Adipocyte (in vitro differentiated cells): ENCODE results near the gene VPS26A.
A peak's percentile ranks its signal among the peaks of the same experiment; 100 is the strongest.
"Not testable (repeated sequence)": the region's sequence is repeated elsewhere in the genome, so short reads cannot be mapped to it uniquely, and the experiment has no call there.

ENCODE experiments used
- DNase-seq: peaks from one replicate; pipeline ENCODE4 v3.0.0-alpha.2; 2015; ENCODE audit warnings: low read depth
- H3K27me3 ChIP-seq: replicated peaks from 2 replicates; pipeline ENCODE4 v1.7.0; 2013; ENCODE audit warnings: mild to moderate bottlenecking, low read length, moderate library complexity; ENCODE audit not compliant: control insufficient read depth, insufficient read depth
- H3K36me3 ChIP-seq: 2 replicates; pipeline ENCODE4 v1.7.0; 2013; ENCODE audit warnings: low read length, mild to moderate bottlenecking, moderate library complexity; ENCODE audit not compliant: control insufficient read depth, insufficient read depth, severe bottlenecking
- H3K4me1 ChIP-seq: 2 replicates; pipeline ENCODE4 v1.7.0; 2013; ENCODE audit warnings: mild to moderate bottlenecking, low read length, moderate library complexity; ENCODE audit not compliant: control insufficient read depth, insufficient read depth
- H3K4me3 ChIP-seq: 2 replicates; pipeline ENCODE4 v1.7.0; 2013; ENCODE audit warnings: mild to moderate bottlenecking, low read length, moderate library complexity
- H3K9ac ChIP-seq: 2 replicates; pipeline ENCODE4 v1.7.0; 2013; ENCODE audit warnings: mild to moderate bottlenecking, low read length, moderate library complexity
- H3K9me3 ChIP-seq: 2 replicates; pipeline ENCODE4 v1.7.0; 2013; ENCODE audit warnings: mild to moderate bottlenecking, low read length, moderate library complexity; ENCODE audit not compliant: control insufficient read depth

The VPS26A gene

GRCh38 chr10:69104994-69105790 is 18.8 kb upstream of the VPS26A start:
- no peak overlapping the region for H3K9ac ChIP-seq
- H3K9me3 ChIP-seq, result peaks cover 4% of the 10 kb centered on the region
- H3K36me3 ChIP-seq, result no peaks in the 10 kb centered on the region
- DNase-seq, result no peak
- peaks cover 4% of the 10 kb centered on the region for H3K4me1 ChIP-seq
- no peak overlapping the region for H3K4me3 ChIP-seq
- no peaks in the 10 kb centered on the region for H3K27me3 ChIP-seq

- Histone ChIP-seq H3K27me3 (no peaks in the 10 kb centered on the region), H3K9ac (no peak overlapping the region), H3K4me3 (no peak overlapping the region), H3K36me3 (no peaks in the 10 kb centered on the region), H3K4me1 (peaks cover 7% of the 10 kb centered on the region), H3K9me3 (peaks cover 4% of the 10 kb centered on the region)
- DNase-seq, result no peak
Measured at GRCh38 chr10:69107176-69107490, 16.8 kb upstream of the VPS26A start.

GRCh38 chr10:69107699-69108098 is 16.3 kb upstream of the VPS26A start:
- no peak overlapping the region for H3K4me3 ChIP-seq
- H3K27me3 ChIP-seq, result no peaks in the 10 kb centered on the region
- no peak overlapping the region for H3K9ac ChIP-seq
- H3K9me3 ChIP-seq, result peaks cover 4% of the 10 kb centered on the region
- no peaks in the 10 kb centered on the region for H3K36me3 ChIP-seq
- H3K4me1 ChIP-seq, result peaks cover 7% of the 10 kb centered on the region
- no peak for DNase-seq

- no peak for DNase-seq
Measured at GRCh38 chr10:69119896-69120295, 4.1 kb upstream of the VPS26A start.

GRCh38 chr10:69123306-69123746 is 652 bp upstream of the VPS26A start:
- peak; percentile 87 for DNase-seq

More at GRCh38 chr10:69119896-69120295, 4.1 kb upstream of the VPS26A start:
- Histone ChIP-seq H3K9me3 (no peaks in the 10 kb centered on the region), H3K36me3 (no peaks in the 10 kb centered on the region), H3K27me3 (no peaks in the 10 kb centered on the region), H3K4me1 (peaks cover 8% of the 10 kb centered on the region), H3K4me3 (no peak overlapping the region), H3K9ac (no peak overlapping the region)

GRCh38 chr10:69124563-69125268 is 738 bp downstream of the VPS26A start:
- Histone ChIP-seq H3K27me3 (no peaks in the 10 kb centered on the region), H3K4me1 (peaks cover 31% of the 10 kb centered on the region), H3K4me3 (peak overlapping the region; percentile 98), H3K9ac (peak overlapping the region; percentile 97), H3K36me3 (no peaks in the 10 kb centered on the region), H3K9me3 (no peaks in the 10 kb centered on the region)
- DNase-seq, result peak; percentile 83

More at GRCh38 chr10:69123306-69123746, 652 bp upstream of the VPS26A start:
- no peaks in the 10 kb centered on the region for H3K36me3 ChIP-seq
- H3K27me3 ChIP-seq, result no peaks in the 10 kb centered on the region
- peak overlapping the region; percentile 97 for H3K9ac ChIP-seq
- no peaks in the 10 kb centered on the region for H3K9me3 ChIP-seq
- peaks cover 25% of the 10 kb centered on the region for H3K4me1 ChIP-seq
- peak overlapping the region; percentile 96 for H3K4me3 ChIP-seq

- peak overlapping the region; percentile 98 for H3K4me3 ChIP-seq
- peak; percentile 8 for DNase-seq
Measured at GRCh38 chr10:69125554-69125953, 1.6 kb downstream of the VPS26A start.

GRCh38 chr10:69130251-69130650 is 6.3 kb downstream of the VPS26A start:
- peak; percentile 15 for DNase-seq
- no peaks in the 10 kb centered on the region for H3K9me3 ChIP-seq
- H3K36me3 ChIP-seq, result peaks cover 21% of the 10 kb centered on the region
- peaks cover 31% of the 10 kb centered on the region for H3K4me1 ChIP-seq
- no peak overlapping the region for H3K9ac ChIP-seq
- no peaks in the 10 kb centered on the region for H3K27me3 ChIP-seq
- no peak overlapping the region for H3K4me3 ChIP-seq

More at GRCh38 chr10:69125554-69125953, 1.6 kb downstream of the VPS26A start:
- no peaks in the 10 kb centered on the region for H3K9me3 ChIP-seq
- H3K4me1 ChIP-seq, result peaks cover 39% of the 10 kb centered on the region
- H3K9ac ChIP-seq, result peak overlapping the region; percentile 97
- H3K27me3 ChIP-seq, result no peaks in the 10 kb centered on the region
- H3K36me3 ChIP-seq, result no peaks in the 10 kb centered on the region

GRCh38 chr10:69139961-69140360 is 16.0 kb downstream of the VPS26A start:
- no peak for DNase-seq
- peaks cover 9% of the 10 kb centered on the region for H3K4me1 ChIP-seq
- H3K36me3 ChIP-seq, result peaks cover 30% of the 10 kb centered on the region
- H3K27me3 ChIP-seq, result no peaks in the 10 kb centered on the region
- H3K4me3 ChIP-seq, result no peak overlapping the region
- no peak overlapping the region for H3K9ac ChIP-seq
- H3K9me3 ChIP-seq, result no peaks in the 10 kb centered on the region

- no peak for DNase-seq
- Histone ChIP-seq H3K9ac (no peak overlapping the region), H3K4me1 (peaks cover 9% of the 10 kb centered on the region), H3K36me3 (peaks cover 17% of the 10 kb centered on the region), H3K4me3 (no peak overlapping the region), H3K9me3 (no peaks in the 10 kb centered on the region), H3K27me3 (no peaks in the 10 kb centered on the region)
Measured at GRCh38 chr10:69141304-69141703, 17.3 kb downstream of the VPS26A start.

GRCh38 chr10:69142074-69142473 is 18.1 kb downstream of the VPS26A start:
- not testable (repeated sequence) for H3K9me3 ChIP-seq, H3K27me3 ChIP-seq, DNase-seq, H3K4me3 ChIP-seq, H3K9ac ChIP-seq
- Histone ChIP-seq H3K36me3 (peaks cover 15% of the 10 kb centered on the region), H3K4me1 (peaks cover 11% of the 10 kb centered on the region)
